GM12878 (cell line): Measurements from ENCODE around the gene ANKRD23. TPM values are rescaled to one million over a fixed set of nuclear protein-coding genes. Genes with fewer than 3 reads are reported as not detected.

Source experiments
- ATAC-seq: fragments of 200-7000 bp; cut with Tn5 transposase; 3 replicates; pipeline ENCODE4 v1.9.1; 2020; ENCODE audit warnings: mild to moderate bottlenecking, moderate library complexity
- BruUV-seq: library from RNA; stranded (reverse); fragments of 400-500 nt; replicated peaks from 2 replicates; lab custom pipeline; 2021; lab: Mats Ljungman, UMichigan
- CTCF ChIA-PET: fragments of 300-600 bp; sonication (Branson Sonifier 250); formaldehyde crosslinking; extraction: SDS; loops from one replicate; lab custom pipeline; 2021; ENCODE audit warnings: inconsistent platforms; lab: Yijun Ruan, JAX
- POLR2A ChIA-PET: fragments of 350-600 bp; formaldehyde crosslinking; extraction: SDS; loops from one replicate; lab custom pipeline; 2021; ENCODE audit warnings: inconsistent platforms; lab: Charles Lee
- RAD21 ChIA-PET: fragments of 300-600 bp; sonication (Branson Sonifier 250); formaldehyde crosslinking; loops from one replicate; lab custom pipeline; 2023; ENCODE audit warnings: antibody characterized with exemption; ENCODE audit not compliant: unreplicated experiment; lab: Charles Lee
- SMC1A ChIA-PET: fragments of 300-600 bp; sonication (Branson Sonifier 250); formaldehyde crosslinking; loops from one replicate; lab custom pipeline; 2023; ENCODE audit not compliant: unreplicated experiment, uncharacterized antibody; lab: Charles Lee
- DNase-seq: peaks from one replicate; pipeline ENCODE4 v3.0.0-alpha.2; 2011; ENCODE audit warnings: low read depth, low spot score
- FAIRE-seq: peaks from 3 replicates; lab custom pipeline; 2011; peaks lifted over from hg19 to GRCh38; lab: Jason Lieb, UNC
- H2AFZ ChIP-seq: 2 replicates; pipeline ENCODE4 v1.6.0; 2011; ENCODE audit warnings: low read depth, low read length, control low read depth; ENCODE audit not compliant: control insufficient read depth
- H3K27ac ChIP-seq: 2 replicates; pipeline ENCODE4 v1.5.1; 2011; ENCODE audit warnings: control low read depth; ENCODE audit not compliant: control insufficient read depth, insufficient read depth
- H3K27me3 ChIP-seq, 2 experiments: replicated peaks in 1 of 2; 2 replicates each; pipeline versions ENCODE4 v1.6.0 to v1.6.1; 2011; ENCODE audit warnings: low read length in 1 of 2; ENCODE audit not compliant: control insufficient read depth in 2 of 2, insufficient read depth in 2 of 2
- H3K36me3 ChIP-seq, 2 experiments: 2 replicates each; pipeline ENCODE4 v1.5.1; 2011; ENCODE audit warnings: low read length in 1 of 2; ENCODE audit not compliant: control insufficient read depth in 2 of 2, insufficient read depth in 2 of 2
- H3K4me1 ChIP-seq: 2 replicates; pipeline ENCODE4 v1.6.1; 2011; ENCODE audit warnings: mild to moderate bottlenecking, low read length, moderate library complexity, mixed read lengths; ENCODE audit not compliant: control insufficient read depth, insufficient read depth
- H3K4me2 ChIP-seq: 2 replicates; pipeline ENCODE4 v1.6.0; 2011; ENCODE audit warnings: control low read depth; ENCODE audit not compliant: control insufficient read depth, insufficient read depth
- H3K4me3 ChIP-seq: fragments of 200-600 bp; sonication (generic); 2 replicates; pipeline ENCODE4 v1.5.1; 2016
- H3K79me2 ChIP-seq: 2 replicates; pipeline ENCODE4 v1.6.0; 2011; ENCODE audit warnings: low read length; ENCODE audit not compliant: control insufficient read depth, insufficient read depth
- H3K9ac ChIP-seq: 2 replicates; pipeline ENCODE4 v1.8.0; 2011; ENCODE audit warnings: low read length, control low read depth, mixed read lengths; ENCODE audit not compliant: control insufficient read depth, insufficient read depth
- H3K9me3 ChIP-seq: replicated peaks from 3 replicates; pipeline ENCODE4 v1.5.1; 2011; ENCODE audit warnings: mild to moderate bottlenecking, low read length; ENCODE audit not compliant: control insufficient read depth, insufficient read depth
- H4K20me1 ChIP-seq: 2 replicates; pipeline ENCODE4 v1.6.0; 2011; ENCODE audit not compliant: control insufficient read depth, insufficient read depth
- SUPT20H ChIP-seq: IDR thresholded peaks from 2 replicates; pipeline ENCODE4 v1.6.1; 2011; ENCODE audit warnings: low read depth, mild to moderate bottlenecking, low read length, moderate library complexity, borderline replicate concordance; ENCODE audit not compliant: control insufficient read depth
- WGBS: methylation state at CpG from one replicate; pipeline ENCODE4 v1.1.6; 2016; ENCODE audit warnings: low lambda C conversion rate; ENCODE audit not compliant: insufficient replicate concordance, insufficient coverage; ENCODE audit errors: missing lambda C conversion rate; 5-methylcytosine and 5-hydroxymethylcytosine counted together
- in situ Hi-C: fragments of 300-500 bp; cut with MboI; formaldehyde crosslinking; loops from 9 replicates; pipeline ENCODE4 v1.14.3; 2018; ENCODE audit warnings: mixed read lengths
- intact Hi-C: fragments of 100-400 bp; cut with micrococcal nuclease; formaldehyde crosslinking; loops from one replicate; pipeline ENCODE4 v1.14.2; 2022; ENCODE audit not compliant: unreplicated experiment
- microRNA counts: library from miRNA; unstranded; fragments of <30 nt; microRNA quantifications from one replicate; lab custom pipeline; 2016
- microRNA-seq: library from miRNA; unstranded; fragments of <30 nt; microRNA quantifications from one replicate; pipeline ENCODE4, GENCODE V29; 2018
- polyA plus RNA-seq, 11 experiments: library from polyadenylated mRNA; depleted of rRNA in 4 of 11; unstranded in 6 of 11; stranded (reverse) in 5 of 11; fragments of >200 nt; fragmentation: Nextera tagmentation in 4 of 11; fragmentation: Illumina TruSeq in 1 of 11; extraction: Ambion mirVana in 4 of 11; extraction: Trizol in 1 of 11; gene quantifications; 1 replicate in 1 of 11; 2 replicates in 10 of 11; pipeline versions ENCODE4 v1.2.1 to v1.2.3, GENCODE V29; 2011 to 2016; ENCODE audit warnings: inconsistent platforms in 2 of 11, missing spikeins in 2 of 11, low read depth in 1 of 11
- small RNA-seq: library from RNA; depleted of rRNA; stranded (forward); fragments of <200 nt; gene quantifications from one replicate; pipeline ENCODE3, GENCODE V24; 2014
- total RNA-seq, 4 experiments: library from RNA; depleted of rRNA in 3 of 4; stranded (reverse); fragments of >200 nt in 3 of 4; fragmentation: Illumina TruSeq in 1 of 4; extraction: Trizol in 1 of 4; gene quantifications; 2 replicates each; pipeline versions ENCODE4 v1.2.1 to v1.2.3, GENCODE V29; 2013 to 2021

The ANKRD23 gene
- total and polyA plus RNA-seq, 10 of the 15 experiments (the other 5 are each of a cell fraction or from before 2014, with no cell fraction given): 0.34 to 5.3 (median 2.7) TPM

DNA sequence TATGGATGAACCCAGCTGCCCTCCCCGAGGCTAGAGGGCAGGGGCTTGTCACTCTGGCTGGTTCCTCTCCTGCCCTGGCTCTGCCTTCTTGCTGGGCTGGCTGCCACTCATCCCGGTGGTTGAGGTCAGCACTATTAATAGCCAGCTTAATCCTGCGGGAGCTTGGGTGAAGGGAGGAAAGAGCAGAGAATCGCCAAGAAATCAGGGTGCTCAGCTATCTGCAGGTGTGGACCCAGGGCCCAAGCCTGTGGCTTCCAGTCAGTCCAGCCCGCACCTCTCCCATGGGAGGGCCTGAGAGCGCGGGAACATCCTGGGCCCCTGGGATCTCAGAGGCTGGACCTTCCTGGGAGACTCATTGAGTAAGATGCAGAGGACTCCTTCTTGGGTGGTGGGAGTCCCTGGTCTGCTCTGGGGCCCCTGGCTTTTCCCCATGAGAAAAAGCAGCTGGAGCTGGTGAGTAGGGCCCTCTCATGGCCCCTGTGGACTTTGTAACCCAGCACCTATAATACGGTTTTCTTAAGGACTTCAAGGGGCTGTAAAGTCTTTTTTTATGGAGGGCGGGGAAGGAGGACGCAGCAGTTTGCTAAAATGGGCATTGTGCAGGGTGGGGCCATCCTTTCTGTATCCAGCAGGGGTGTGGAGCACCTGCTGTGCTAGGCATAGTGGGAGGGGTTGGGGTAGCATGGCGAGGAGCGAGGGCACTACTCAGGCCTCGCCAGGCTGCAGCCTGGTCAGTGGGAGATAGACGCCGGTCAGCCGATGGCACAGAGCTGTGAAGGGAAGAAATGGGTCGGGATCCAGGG lies 55.2 kb downstream of the ANKRD23 start:
- Histone ChIP-seq H3K4me2 (no peak overlapping the region), H3K9ac (no peak overlapping the region), H3K36me3 (no peaks in the 10 kb centered on the region), H2AFZ (no peak overlapping the region), H3K27me3 (no peaks in the 10 kb centered on the region), H3K9me3 (no peaks in the 10 kb centered on the region), H3K27ac (no peak overlapping the region), H3K4me3 (no peak overlapping the region), H3K79me2 (no peaks in the 10 kb centered on the region; the same call in 1 of the 2 replicates), H4K20me1 (no peaks in the 10 kb centered on the region), H3K4me1 (no peaks in the 10 kb centered on the region)
- WGBS: 85% methylated on average over 17 of the region's 17 CpGs
- TF ChIP-seq SUPT20H: no peak
- in situ Hi-C loops (no loop called here), intact Hi-C loops (no loop called here)
- BruUV-seq: no TSS peak
- CTCF ChIA-PET: no interaction called here
- ATAC-seq (no peak), DNase-seq (no peak), FAIRE-seq (no peak)
- RAD21 ChIA-PET: no interaction called here
- POLR2A ChIA-PET: no interaction called here
- SMC1A ChIA-PET: no interaction called here

MicroRNAs within 50 kb of the gene (microRNA counts, 767-probe panel; counts per million panel counts)
- 55.3 counts per million for microRNA hsa-miR-3127-5p (lab: Ali Mortazavi, UCI)

Small RNAs within 50 kb of the gene (microRNA-seq; reads per million reads assigned to microRNA genes)
- 2.6 reads per million, percentile 11 among the genes with 10 or more reads in this experiment for gene MIR3127

Small RNAs within 50 kb of the gene (small RNA-seq; reads per million reads assigned to genes)
- 0.90 reads per million, percentile 28 among the genes with 10 or more reads in this experiment for gene MIR3127

Other genes starting within 250 kb of the ANKRD23 start
Only the 7 nearest of the 8 such genes appear.
- not detected in 2 replicates for gene FER1L5, start 201.3 kb downstream of the ANKRD23 start, total RNA-seq (2014; rRNA removed)
- not detected in 2 replicates for gene FER1L5, start 201.3 kb downstream of the ANKRD23 start, total RNA-seq (2014; rRNA removed; fragmentation: Illumina TruSeq; extraction: Trizol)
- gene FER1L5, start 201.3 kb downstream of the ANKRD23 start, total RNA-seq (2021): not detected in 2 replicates
- gene FER1L5, start 201.3 kb downstream of the ANKRD23 start, polyA plus RNA-seq (2011; rRNA removed): not detected in 2 replicates
- not detected in 2 replicates for gene FER1L5, start 201.3 kb downstream of the ANKRD23 start, polyA plus RNA-seq (2014; fragmentation: Illumina TruSeq; extraction: Trizol)
- not detected for gene FER1L5, start 201.3 kb downstream of the ANKRD23 start, polyA plus RNA-seq (2014; fragmentation: Nextera tagmentation; extraction: Ambion mirVana)
- gene FER1L5, start 201.3 kb downstream of the ANKRD23 start, polyA plus RNA-seq (2014; rRNA removed): not detected in 2 replicates
- gene FER1L5, start 201.3 kb downstream of the ANKRD23 start, polyA plus RNA-seq (2016; fragmentation: Nextera tagmentation; extraction: Ambion mirVana): not detected
- gene LMAN2L, start 104.0 kb downstream of the ANKRD23 start, total RNA-seq (2014; rRNA removed): 8.7 and 9.3 TPM in 2 replicates
- 6.1 and 6.7 TPM in 2 replicates for gene LMAN2L, start 104.0 kb downstream of the ANKRD23 start, total RNA-seq (2014; rRNA removed; fragmentation: Illumina TruSeq; extraction: Trizol)
- 5.7 and 5.8 TPM in 2 replicates for gene LMAN2L, start 104.0 kb downstream of the ANKRD23 start, total RNA-seq (2021)
- gene LMAN2L, start 104.0 kb downstream of the ANKRD23 start, polyA plus RNA-seq (2011; rRNA removed): 12.8 and 13.1 TPM in 2 replicates
- 7.9 and 9.1 TPM in 2 replicates for gene LMAN2L, start 104.0 kb downstream of the ANKRD23 start, polyA plus RNA-seq (2014; fragmentation: Illumina TruSeq; extraction: Trizol)
- 10 to 100 TPM; 12.1 to 15.1 TPM for gene LMAN2L, start 104.0 kb downstream of the ANKRD23 start, polyA plus RNA-seq (2014; fragmentation: Nextera tagmentation; extraction: Ambion mirVana)
- gene LMAN2L, start 104.0 kb downstream of the ANKRD23 start, polyA plus RNA-seq (2014; rRNA removed): 8.8 and 8.9 TPM in 2 replicates
- gene LMAN2L, start 104.0 kb downstream of the ANKRD23 start, polyA plus RNA-seq (2016; fragmentation: Nextera tagmentation; extraction: Ambion mirVana): 10 to 100 TPM; 14.0 to 16.3 TPM
- gene CNNM4, start 83.1 kb downstream of the ANKRD23 start, total RNA-seq (2014; rRNA removed): 6.6 and 9.0 TPM in 2 replicates
- gene CNNM4, start 83.1 kb downstream of the ANKRD23 start, total RNA-seq (2014; rRNA removed; fragmentation: Illumina TruSeq; extraction: Trizol): 6.4 and 7.2 TPM in 2 replicates
- 13.8 and 14.4 TPM in 2 replicates for gene CNNM4, start 83.1 kb downstream of the ANKRD23 start, total RNA-seq (2021)
- gene CNNM4, start 83.1 kb downstream of the ANKRD23 start, polyA plus RNA-seq (2011; rRNA removed): 5.3 and 10.1 TPM in 2 replicates
- 12.6 and 13.7 TPM in 2 replicates for gene CNNM4, start 83.1 kb downstream of the ANKRD23 start, polyA plus RNA-seq (2014; fragmentation: Illumina TruSeq; extraction: Trizol)
- gene CNNM4, start 83.1 kb downstream of the ANKRD23 start, polyA plus RNA-seq (2014; fragmentation: Nextera tagmentation; extraction: Ambion mirVana): 1 to 10 TPM; 2.4 to 2.8 TPM
- gene CNNM4, start 83.1 kb downstream of the ANKRD23 start, polyA plus RNA-seq (2014; rRNA removed): 10.1 and 10.4 TPM in 2 replicates
- gene CNNM4, start 83.1 kb downstream of the ANKRD23 start, polyA plus RNA-seq (2016; fragmentation: Nextera tagmentation; extraction: Ambion mirVana): 1 to 10 TPM; 2.7 to 7.2 TPM
- 4.0 and 4.7 TPM in 2 replicates for gene CNNM3, start 27.8 kb downstream of the ANKRD23 start, total RNA-seq (2014; rRNA removed)
- gene CNNM3, start 27.8 kb downstream of the ANKRD23 start, total RNA-seq (2014; rRNA removed; fragmentation: Illumina TruSeq; extraction: Trizol): 2.8 and 3.2 TPM in 2 replicates
- gene CNNM3, start 27.8 kb downstream of the ANKRD23 start, total RNA-seq (2021): 14.3 and 14.9 TPM in 2 replicates
- gene CNNM3, start 27.8 kb downstream of the ANKRD23 start, polyA plus RNA-seq (2011; rRNA removed): 3.2 and 9.6 TPM in 2 replicates
- 1.8 and 7.9 TPM in 2 replicates for gene CNNM3, start 27.8 kb downstream of the ANKRD23 start, polyA plus RNA-seq (2014; fragmentation: Illumina TruSeq; extraction: Trizol)
- gene CNNM3, start 27.8 kb downstream of the ANKRD23 start, polyA plus RNA-seq (2014; fragmentation: Nextera tagmentation; extraction: Ambion mirVana): 1 to 10 TPM in 1 of 2 experiments, under 1 TPM in 1; 0.72 to 1.9 TPM
- 7.6 and 9.5 TPM in 2 replicates for gene CNNM3, start 27.8 kb downstream of the ANKRD23 start, polyA plus RNA-seq (2014; rRNA removed)
- gene CNNM3, start 27.8 kb downstream of the ANKRD23 start, polyA plus RNA-seq (2016; fragmentation: Nextera tagmentation; extraction: Ambion mirVana): 1 to 10 TPM; 2.6 to 3.0 TPM
- 30.0 and 32.1 TPM in 2 replicates for gene ANKRD39, start 14.0 kb upstream of the ANKRD23 start, total RNA-seq (2014; rRNA removed)
- gene ANKRD39, start 14.0 kb upstream of the ANKRD23 start, total RNA-seq (2014; rRNA removed; fragmentation: Illumina TruSeq; extraction: Trizol): 11.2 and 11.5 TPM in 2 replicates
- gene ANKRD39, start 14.0 kb upstream of the ANKRD23 start, total RNA-seq (2021): 23.0 and 24.9 TPM in 2 replicates
- gene ANKRD39, start 14.0 kb upstream of the ANKRD23 start, polyA plus RNA-seq (2011; rRNA removed): 9.1 and 18.6 TPM in 2 replicates
- 1.8 and 7.4 TPM in 2 replicates for gene ANKRD39, start 14.0 kb upstream of the ANKRD23 start, polyA plus RNA-seq (2014; fragmentation: Illumina TruSeq; extraction: Trizol)
- gene ANKRD39, start 14.0 kb upstream of the ANKRD23 start, polyA plus RNA-seq (2014; fragmentation: Nextera tagmentation; extraction: Ambion mirVana): 10 to 100 TPM; 18.0 to 22.5 TPM
- gene ANKRD39, start 14.0 kb upstream of the ANKRD23 start, polyA plus RNA-seq (2014; rRNA removed): 31.8 and 37.9 TPM in 2 replicates
- 10 to 100 TPM; 30.3 to 36.2 TPM for gene ANKRD39, start 14.0 kb upstream of the ANKRD23 start, polyA plus RNA-seq (2016; fragmentation: Nextera tagmentation; extraction: Ambion mirVana)
- gene SEMA4C, start 26.1 kb upstream of the ANKRD23 start, total RNA-seq (2014; rRNA removed): 15.8 and 16.5 TPM in 2 replicates
- gene SEMA4C, start 26.1 kb upstream of the ANKRD23 start, total RNA-seq (2014; rRNA removed; fragmentation: Illumina TruSeq; extraction: Trizol): 6.3 and 7.2 TPM in 2 replicates
- gene SEMA4C, start 26.1 kb upstream of the ANKRD23 start, total RNA-seq (2021): 21.6 and 26.1 TPM in 2 replicates
- gene SEMA4C, start 26.1 kb upstream of the ANKRD23 start, polyA plus RNA-seq (2011; rRNA removed): 10.6 and 20.8 TPM in 2 replicates
- gene SEMA4C, start 26.1 kb upstream of the ANKRD23 start, polyA plus RNA-seq (2014; fragmentation: Illumina TruSeq; extraction: Trizol): 3.8 and 6.5 TPM in 2 replicates
- under 1 TPM; 0.06 to 0.18 TPM for gene SEMA4C, start 26.1 kb upstream of the ANKRD23 start, polyA plus RNA-seq (2014; fragmentation: Nextera tagmentation; extraction: Ambion mirVana)
- gene SEMA4C, start 26.1 kb upstream of the ANKRD23 start, polyA plus RNA-seq (2014; rRNA removed): 17.5 and 18.0 TPM in 2 replicates
- gene SEMA4C, start 26.1 kb upstream of the ANKRD23 start, polyA plus RNA-seq (2016; fragmentation: Nextera tagmentation; extraction: Ambion mirVana): 1 to 10 TPM; 5.3 to 6.4 TPM
- not detected in 2 replicates for gene FAM178B, start 142.6 kb upstream of the ANKRD23 start, total RNA-seq (2014; rRNA removed)
- not detected in 2 replicates for gene FAM178B, start 142.6 kb upstream of the ANKRD23 start, total RNA-seq (2014; rRNA removed; fragmentation: Illumina TruSeq; extraction: Trizol)
- not detected in 2 replicates for gene FAM178B, start 142.6 kb upstream of the ANKRD23 start, total RNA-seq (2021)
- gene FAM178B, start 142.6 kb upstream of the ANKRD23 start, polyA plus RNA-seq (2011; rRNA removed): not detected in 2 replicates
- not detected in 2 replicates for gene FAM178B, start 142.6 kb upstream of the ANKRD23 start, polyA plus RNA-seq (2014; fragmentation: Illumina TruSeq; extraction: Trizol)
- not detected for gene FAM178B, start 142.6 kb upstream of the ANKRD23 start, polyA plus RNA-seq (2014; fragmentation: Nextera tagmentation; extraction: Ambion mirVana)
- 0.13 TPM in 1 of 2 replicates, not detected in the other for gene FAM178B, start 142.6 kb upstream of the ANKRD23 start, polyA plus RNA-seq (2014; rRNA removed)
- not detected for gene FAM178B, start 142.6 kb upstream of the ANKRD23 start, polyA plus RNA-seq (2016; fragmentation: Nextera tagmentation; extraction: Ambion mirVana)